Measurements from ENCODE around the gene APCDD1L.

APCDD1L gene

GRCh38 chr20:58515233-58516212, at the start of gene APCDD1L:
TSS of gene APCDD1L (minus strand) at chr20:58515399. CDS start at chr20:58514707, 692 bp downstream.
- peak in 1 of 2 experiments; percentile 7 for DNase-seq

- DNase-seq = no peak
Observed at GRCh38 chr20:58559368-58559729, 44.1 kb upstream of the APCDD1L start.

- DNase-seq = no peak
Observed at GRCh38 chr20:58558486-58559367, 43.5 kb upstream of the APCDD1L start.

GRCh38 chr20:58557733-58558342, 42.6 kb upstream of the APCDD1L start:
- DNase-seq = no peak

- DNase-seq = no peak
Observed at GRCh38 chr20:58556961-58557360, 41.8 kb upstream of the APCDD1L start.

- DNase-seq = no peak
Observed at GRCh38 chr20:58555078-58555765, 40.0 kb upstream of the APCDD1L start.

- no peak for DNase-seq
Observed at GRCh38 chr20:58554541-58554940, 39.3 kb upstream of the APCDD1L start.

GRCh38 chr20:58553841-58554240, 38.6 kb upstream of the APCDD1L start:
- no peak for DNase-seq

- DNase-seq = no peak
Observed at GRCh38 chr20:58553166-58553696, 38.0 kb upstream of the APCDD1L start.

GRCh38 chr20:58552366-58552934, 37.3 kb upstream of the APCDD1L start:
- no peak for DNase-seq

- DNase-seq = no peak
Observed at GRCh38 chr20:58551631-58552030, 36.4 kb upstream of the APCDD1L start.

GRCh38 chr20:58550275-58551059, 35.3 kb upstream of the APCDD1L start:
- DNase-seq = no peak

GRCh38 chr20:58549231-58550209, 34.3 kb upstream of the APCDD1L start:
- DNase-seq = no peak

- no peak for DNase-seq
Observed at GRCh38 chr20:58547623-58548475, 32.6 kb upstream of the APCDD1L start.

- no peak for DNase-seq
Observed at GRCh38 chr20:58546756-58547622, 31.8 kb upstream of the APCDD1L start.

GRCh38 chr20:58546416-58546711, 31.2 kb upstream of the APCDD1L start:
- DNase-seq = no peak

- no peak for DNase-seq
Observed at GRCh38 chr20:58545565-58546415, 30.6 kb upstream of the APCDD1L start.
